GM12801 (cell line): Measurements from ENCODE around the gene HINT1.

Source experiments
- TF ChIP-seq, protein P1 (sequence below): IDR thresholded peaks from one replicate; pipeline ENCODE4 v1.5.1; 2011; ENCODE audit warnings: control low read depth; ENCODE audit not compliant: insufficient read length; ENCODE audit errors: extremely low read depth

Gene HINT1

DNA sequence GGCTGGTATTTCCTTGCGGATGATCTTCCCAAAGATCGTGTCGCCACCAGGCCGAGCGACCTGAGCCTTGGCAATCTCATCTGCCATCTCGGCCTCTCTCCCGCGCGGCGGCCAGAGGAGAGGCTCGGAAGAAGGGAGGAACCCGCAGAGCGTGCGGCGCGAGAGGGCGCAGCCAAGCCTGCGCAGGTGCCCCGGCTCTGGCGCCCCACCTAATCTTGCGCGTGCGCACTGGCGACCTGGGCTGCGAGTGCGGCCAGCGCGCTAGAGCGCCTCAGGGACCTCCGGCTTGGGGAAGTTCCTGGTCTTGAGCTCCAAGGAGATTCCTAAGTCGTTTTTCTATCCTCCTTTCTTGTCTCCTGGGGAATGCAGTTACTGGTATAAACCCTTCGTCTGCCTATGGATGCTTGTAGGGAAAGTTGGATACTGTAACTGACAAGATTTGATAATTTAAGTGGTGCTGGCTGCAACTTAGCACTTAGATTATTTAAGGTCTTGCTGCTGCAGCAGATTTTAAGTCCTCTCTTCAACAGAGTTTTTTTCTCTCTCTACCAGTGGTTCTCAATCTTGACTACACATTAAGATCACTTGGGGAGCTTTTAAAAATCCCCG, at the start of gene HINT1:
TSS of gene HINT1 (minus strand) at position 138 of the 609 bp plus-strand sequence. CDS start at position 87, 51 bp downstream.
- TF ChIP-seq, protein P1, sequence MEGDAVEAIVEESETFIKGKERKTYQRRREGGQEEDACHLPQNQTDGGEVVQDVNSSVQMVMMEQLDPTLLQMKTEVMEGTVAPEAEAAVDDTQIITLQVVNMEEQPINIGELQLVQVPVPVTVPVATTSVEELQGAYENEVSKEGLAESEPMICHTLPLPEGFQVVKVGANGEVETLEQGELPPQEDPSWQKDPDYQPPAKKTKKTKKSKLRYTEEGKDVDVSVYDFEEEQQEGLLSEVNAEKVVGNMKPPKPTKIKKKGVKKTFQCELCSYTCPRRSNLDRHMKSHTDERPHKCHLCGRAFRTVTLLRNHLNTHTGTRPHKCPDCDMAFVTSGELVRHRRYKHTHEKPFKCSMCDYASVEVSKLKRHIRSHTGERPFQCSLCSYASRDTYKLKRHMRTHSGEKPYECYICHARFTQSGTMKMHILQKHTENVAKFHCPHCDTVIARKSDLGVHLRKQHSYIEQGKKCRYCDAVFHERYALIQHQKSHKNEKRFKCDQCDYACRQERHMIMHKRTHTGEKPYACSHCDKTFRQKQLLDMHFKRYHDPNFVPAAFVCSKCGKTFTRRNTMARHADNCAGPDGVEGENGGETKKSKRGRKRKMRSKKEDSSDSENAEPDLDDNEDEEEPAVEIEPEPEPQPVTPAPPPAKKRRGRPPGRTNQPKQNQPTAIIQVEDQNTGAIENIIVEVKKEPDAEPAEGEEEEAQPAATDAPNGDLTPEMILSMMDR, result no peak

DNA sequence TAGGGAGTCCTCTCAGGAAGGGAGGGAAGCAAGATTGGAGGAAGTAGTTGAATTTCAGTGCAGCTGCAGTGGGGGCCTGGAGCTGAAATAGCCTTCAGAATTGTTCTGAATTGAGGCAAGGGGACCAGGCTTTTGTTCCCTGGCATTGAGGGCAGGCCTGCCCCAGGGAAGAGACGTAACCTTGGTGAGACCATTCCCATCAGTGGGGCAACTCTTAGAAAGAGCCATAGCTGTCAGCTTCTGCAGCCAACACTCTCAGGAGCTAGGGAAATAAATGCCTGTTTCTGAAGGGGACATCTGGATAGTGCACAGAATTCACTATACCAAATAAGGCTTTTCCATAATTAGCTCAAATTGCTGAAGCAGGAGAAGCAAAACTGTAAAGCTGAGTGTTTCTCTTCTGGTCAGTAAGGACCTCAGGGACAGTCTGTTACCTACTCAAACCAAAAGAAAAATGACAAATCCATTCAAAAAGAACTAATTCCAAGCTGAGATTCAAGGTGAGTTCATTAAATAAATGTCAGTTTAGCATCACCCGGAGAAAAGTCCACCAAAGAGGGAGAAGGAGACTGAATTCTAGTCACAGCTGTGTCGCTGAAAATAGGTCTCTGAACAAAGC, 49.7 kb upstream of the HINT1 start:
- TF ChIP-seq, protein P1, result no peak

DNA sequence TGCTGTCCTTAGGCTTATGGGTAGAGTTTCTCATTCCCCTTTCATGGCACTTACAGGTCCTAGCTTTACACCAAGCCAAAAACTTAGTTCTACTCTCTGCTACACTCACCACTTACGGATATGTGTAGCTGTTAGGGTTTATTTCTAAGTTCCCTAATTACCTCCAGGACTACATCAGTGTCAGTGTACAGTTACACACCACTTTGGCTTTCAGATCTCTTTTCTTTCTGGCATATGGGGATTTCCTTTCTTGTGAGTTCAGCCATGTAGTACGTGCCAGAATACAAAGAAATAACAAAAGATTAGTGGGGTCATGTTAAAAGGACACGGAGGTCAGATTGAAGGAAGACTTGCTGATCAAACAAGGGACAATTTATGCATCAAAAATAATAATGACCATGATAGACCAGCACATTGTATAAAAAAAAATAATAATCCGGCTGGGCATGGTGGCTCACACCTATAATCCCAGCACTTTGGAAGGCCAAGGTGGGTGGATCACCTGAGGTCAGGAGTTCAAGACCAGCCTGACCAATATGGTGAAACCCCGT, 47.5 kb upstream of the HINT1 start:
- TF ChIP-seq, protein P1, result no peak

DNA sequence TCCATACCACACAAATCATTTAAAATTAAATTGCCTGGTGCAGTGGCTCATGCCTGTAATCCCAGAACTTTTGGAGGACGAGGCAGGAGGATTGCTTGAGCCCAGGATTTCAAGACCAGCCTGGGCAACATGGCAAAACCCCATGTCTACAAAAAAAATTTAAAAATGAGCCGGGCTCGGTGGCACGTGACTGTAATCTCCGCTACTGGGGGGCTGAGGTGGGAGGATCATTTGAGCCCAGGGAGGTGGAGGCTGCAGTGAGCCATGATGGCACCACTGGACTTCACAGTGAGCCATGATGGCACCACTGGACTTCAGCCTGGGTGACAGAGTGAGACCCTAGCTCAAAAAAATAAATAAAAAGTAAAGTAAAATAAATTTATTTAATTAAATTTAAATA, 46.6 kb upstream of the HINT1 start:
- TF ChIP-seq, protein P1, result no peak

DNA sequence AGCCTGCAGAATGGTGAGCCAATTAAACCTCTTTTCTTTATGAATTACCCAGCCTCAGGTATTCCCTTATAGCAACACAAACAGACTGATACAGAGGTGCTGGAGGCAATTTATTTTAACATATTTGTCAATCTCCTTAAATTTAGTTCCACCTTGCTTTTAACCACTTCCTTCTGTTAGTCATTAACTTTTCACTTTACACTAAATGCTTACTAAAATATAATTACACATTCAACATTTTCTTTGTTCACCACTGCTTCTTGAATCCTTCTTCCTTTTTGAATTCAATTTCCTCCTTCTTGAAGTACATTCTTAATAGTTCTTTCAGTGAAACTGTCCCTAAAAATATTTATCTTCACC, 45.1 kb upstream of the HINT1 start:
- TF ChIP-seq, protein P1, result no peak

DNA sequence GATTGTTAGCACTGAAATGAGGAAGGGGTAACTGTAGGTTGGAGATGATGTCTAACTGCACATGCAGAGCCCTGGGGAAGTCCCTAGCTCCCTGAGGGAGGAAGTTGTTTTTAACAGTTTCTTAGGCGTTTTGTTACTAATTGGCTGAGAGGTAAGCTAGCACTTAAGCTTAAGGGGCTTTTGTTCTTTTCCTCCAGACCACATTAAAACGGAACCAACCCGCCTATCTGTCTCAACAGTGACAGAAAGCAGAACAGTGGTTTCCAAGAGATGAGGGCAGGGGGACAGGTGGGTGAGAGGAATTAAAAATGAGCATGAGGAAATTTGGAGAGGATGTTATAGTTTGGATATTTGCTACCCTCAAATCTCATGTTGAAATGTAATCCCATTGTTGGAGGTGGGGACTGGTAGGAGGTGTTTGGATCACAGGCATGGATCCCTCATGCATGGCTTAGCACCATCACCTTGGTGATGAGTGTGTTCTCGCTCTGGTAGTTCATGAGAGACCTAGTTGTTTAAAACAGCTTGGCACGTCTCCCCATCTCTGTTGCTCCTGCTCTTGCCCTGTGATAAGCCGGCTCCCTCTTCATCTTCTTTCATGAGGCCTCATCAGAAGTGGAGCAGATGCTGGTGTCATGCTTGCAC, 44.6 kb upstream of the HINT1 start:
- TF ChIP-seq, protein P1, result no peak

DNA sequence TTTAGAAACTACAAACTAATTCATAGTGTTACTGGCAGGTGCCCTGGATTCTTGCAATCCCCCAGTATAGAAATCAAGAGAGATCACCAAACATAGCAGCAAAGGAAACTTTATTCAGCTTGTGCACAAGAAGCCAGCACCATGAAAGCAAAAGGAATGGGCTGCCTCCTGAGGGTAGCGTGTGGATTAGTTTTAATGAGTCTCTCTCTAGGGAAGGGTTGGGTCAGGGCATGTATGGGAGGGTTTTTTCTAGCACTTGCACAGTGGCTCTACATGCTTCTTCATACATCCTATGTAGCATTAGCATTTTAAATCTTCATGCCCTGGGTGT, 44.1 kb upstream of the HINT1 start:
- TF ChIP-seq, protein P1, result no peak
